Keratinocyte (primary cell): ENCODE data around the gene DNASE1. TPM values are rescaled to one million over a fixed set of nuclear protein-coding genes. Genes with fewer than 3 reads are reported as not detected.
A peak's percentile ranks its signal among the peaks of the same experiment; 100 is the strongest.

ENCODE experiments used
- DNase-seq: peaks from one replicate; pipeline ENCODE4 v3.0.0-alpha.2; 2011; ENCODE audit warnings: low read depth, missing footprints, low spot score
- FAIRE-seq: peaks from 2 replicates; lab custom pipeline; 2011; peaks lifted over from hg19 to GRCh38; lab: Jason Lieb, UNC
- H2AFZ ChIP-seq: 2 replicates; pipeline ENCODE4 v1.6.0; 2012; ENCODE audit warnings: low read length, control low read depth, inconsistent platforms; ENCODE audit not compliant: control insufficient read depth
- H3K27ac ChIP-seq: 2 replicates; pipeline ENCODE4 v1.5.1; 2011; ENCODE audit warnings: low read length; ENCODE audit not compliant: control insufficient read depth, insufficient read depth
- H3K27me3 ChIP-seq: 3 replicates; pipeline ENCODE4 v1.6.0; 2011; ENCODE audit warnings: low read length; ENCODE audit not compliant: control insufficient read depth, insufficient read depth; ENCODE audit errors: extremely low read depth
- H3K36me3 ChIP-seq, 2 experiments: 2 replicates in 1 of 2; 3 replicates in 1 of 2; pipeline ENCODE4 v1.5.1; 2011; ENCODE audit warnings: low read length in 2 of 2, mild to moderate bottlenecking in 1 of 2; ENCODE audit not compliant: control insufficient read depth in 2 of 2, insufficient read depth in 2 of 2; ENCODE audit errors: extremely low read depth in 1 of 2
- H3K4me1 ChIP-seq: 3 replicates; pipeline ENCODE4 v1.5.1; 2011; ENCODE audit warnings: low read length; ENCODE audit not compliant: control insufficient read depth, insufficient read depth; ENCODE audit errors: extremely low read depth
- H3K4me2 ChIP-seq: 3 replicates; pipeline ENCODE4 v1.6.0; 2011; ENCODE audit warnings: low read depth, low read length; ENCODE audit not compliant: control insufficient read depth, insufficient read depth; ENCODE audit errors: extremely low read depth
- H3K4me3 ChIP-seq, 3 experiments: fragments of 200-600 bp in 1 of 3; sonication (generic) in 1 of 3; 2 replicates in 2 of 3; 3 replicates in 1 of 3; pipeline ENCODE4 v1.5.1; 2011 to 2016; ENCODE audit warnings: low read length in 3 of 3, mild to moderate bottlenecking in 3 of 3, control low read depth in 2 of 3, inconsistent platforms in 1 of 3, low read depth in 1 of 3, mixed read lengths in 1 of 3, mixed run types in 1 of 3, moderate library complexity in 1 of 3; ENCODE audit not compliant: control insufficient read depth in 2 of 3, insufficient read depth in 2 of 3; ENCODE audit errors: extremely low read depth in 1 of 3
- H3K79me2 ChIP-seq: 2 replicates; pipeline ENCODE4 v1.6.0; 2012; ENCODE audit warnings: low read length; ENCODE audit not compliant: control insufficient read depth, insufficient read depth
- H3K9ac ChIP-seq: 3 replicates; pipeline ENCODE4 v1.6.0; 2011; ENCODE audit warnings: low read length; ENCODE audit not compliant: control insufficient read depth, insufficient read depth; ENCODE audit errors: extremely low read depth
- H3K9me1 ChIP-seq: 3 replicates; pipeline ENCODE4 v1.6.0; 2011; ENCODE audit warnings: low read length; ENCODE audit not compliant: control insufficient read depth, insufficient read depth; ENCODE audit errors: extremely low read depth
- H3K9me3 ChIP-seq: 2 replicates; pipeline ENCODE4 v1.5.1; 2012; ENCODE audit warnings: low read depth, low read length; ENCODE audit not compliant: control insufficient read depth
- H4K20me1 ChIP-seq: 3 replicates; pipeline ENCODE4 v1.6.0; 2011; ENCODE audit warnings: low read length; ENCODE audit not compliant: control insufficient read depth, insufficient read depth; ENCODE audit errors: extremely low read depth
- CTCF ChIP-seq, 3 experiments: IDR thresholded peaks in 1 of 3; conservative IDR thresholded peaks in 1 of 3; optimal IDR thresholded peaks in 1 of 3; 2 replicates in 2 of 3; 3 replicates in 1 of 3; pipeline versions ENCODE3 to v1.5.1; 2011; ENCODE audit warnings: low read length in 3 of 3, mild to moderate bottlenecking in 3 of 3, moderate library complexity in 2 of 3, control low read depth in 1 of 3, inconsistent platforms in 1 of 3; ENCODE audit not compliant: insufficient read depth in 2 of 3; ENCODE audit errors: extremely low read depth in 1 of 3
- EZH2 ChIP-seq: IDR thresholded peaks from one replicate; pipeline ENCODE4 v1.6.1; 2012; ENCODE audit warnings: inconsistent platforms, mild to moderate bottlenecking, low read length, moderate library complexity
- dilution Hi-C: fragments of 300-500 bp; cut with MboI; formaldehyde crosslinking; loops from one replicate; pipeline ENCODE4 v1.7.0; 2020; ENCODE audit warnings: low sequenced_read_pairs; ENCODE audit not compliant: extremely low pct_ligation_motif_present
- polyA plus RNA-seq, 5 experiments: library from polyadenylated mRNA; depleted of rRNA in 3 of 5; stranded (reverse) in 3 of 5; stranded (forward) in 1 of 5; unstranded in 1 of 5; fragments of >200 nt; gene quantifications; 1 replicate in 1 of 5; 2 replicates in 3 of 5; 3 replicates in 1 of 5; pipeline versions ENCODE4 v1.2.1 to v1.2.3, GENCODE V29; 2011 to 2012; ENCODE audit warnings: missing spikeins in 2 of 5, low read depth in 1 of 5, low replicate concordance in 1 of 5

DNASE1 gene
- polyA plus RNA-seq, 1 donor (not counting 4 experiments of a cell fraction or from before 2014, with no cell fraction given), result 5.2 TPM

- FAIRE-seq (no peak), DNase-seq (no peak)
- TF ChIP-seq CTCF (optimal IDR thresholded peaks at IDR 0.05 in 1 of 3, IDR thresholded peaks at IDR 0.05 in 1 of 3, conservative IDR thresholded peaks at IDR 0.05 in 1 of 3; ENCODE audit: extremely low read depth in 1 of 3, insufficient read depth in 2 of 3, low read length in 3 of 3), result no peak
- no peak for TF ChIP-seq EZH2
- dilution Hi-C loops, result no loop called here
- no peak overlapping the region for H3K4me2 ChIP-seq
- H3K27me3 ChIP-seq, result no peaks in the 10 kb centered on the region
- no peak overlapping the region for H3K4me3 ChIP-seq
- H2AFZ ChIP-seq, result no peak overlapping the region
- no peaks in the 10 kb centered on the region for H4K20me1 ChIP-seq
- no peaks in the 10 kb centered on the region for H3K9me1 ChIP-seq
- no peaks in the 10 kb centered on the region for H3K9me3 ChIP-seq
- no peak overlapping the region for H3K27ac ChIP-seq
- peaks cover 11% of the 10 kb centered on the region for H3K4me1 ChIP-seq
- H3K79me2 ChIP-seq, result no peaks in the 10 kb centered on the region
- peaks cover 0 to 6% of the 10 kb centered on the region in 2 experiments for H3K36me3 ChIP-seq
- H3K9ac ChIP-seq, result no peak overlapping the region
These were observed 12.6 kb upstream of the DNASE1 start for GRCh38 chr16:3641801-3642396.

- dilution Hi-C loops, result no loop called here
- no peak overlapping the region for H3K27ac ChIP-seq
- peak; percentile 79 for FAIRE-seq
- no peaks in the 10 kb centered on the region for H3K9me1 ChIP-seq
- peaks cover 11% of the 10 kb centered on the region for H3K4me1 ChIP-seq
- H3K27me3 ChIP-seq, result no peaks in the 10 kb centered on the region
- peak; percentile 19 for DNase-seq
- H3K9me3 ChIP-seq, result no peaks in the 10 kb centered on the region
- peak overlapping the region; percentile 36 for H3K4me2 ChIP-seq
- H4K20me1 ChIP-seq, result no peaks in the 10 kb centered on the region
- TF ChIP-seq CTCF (optimal IDR thresholded peaks at IDR 0.05 in 1 of 3, IDR thresholded peaks at IDR 0.05 in 1 of 3, conservative IDR thresholded peaks at IDR 0.05 in 1 of 3; ENCODE audit: extremely low read depth in 1 of 3, insufficient read depth in 2 of 3, low read length in 3 of 3) (no peak), EZH2 (no peak)
- H3K4me3 ChIP-seq, result no peak overlapping the region
- H2AFZ ChIP-seq, result peak overlapping the region; percentile 40
- H3K79me2 ChIP-seq, result no peaks in the 10 kb centered on the region
- H3K36me3 ChIP-seq, result peaks cover 0 to 6% of the 10 kb centered on the region in 2 experiments
- H3K9ac ChIP-seq, result no peak overlapping the region
These were observed 11.9 kb upstream of the DNASE1 start for GRCh38 chr16:3642397-3643094.
